Measurements from ENCODE around the gene ASCC3.

Gene ASCC3

DNA sequence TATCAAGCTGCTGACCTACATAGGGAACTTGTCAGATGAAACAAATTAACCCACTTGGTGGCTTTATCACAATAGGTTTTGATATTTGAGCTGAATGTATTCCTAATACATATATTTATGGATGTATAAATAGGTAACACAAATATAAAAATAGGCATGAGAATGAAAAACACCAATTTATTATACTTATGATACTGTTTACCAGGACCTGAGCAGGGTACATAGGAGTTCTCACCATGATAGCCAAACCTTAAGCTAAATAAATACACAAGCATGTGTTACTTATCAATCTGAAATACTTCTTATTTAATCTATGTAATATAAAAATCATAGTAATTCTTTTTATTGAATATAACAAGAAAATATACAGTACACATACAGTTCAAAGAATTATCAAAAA, 25.0 kb downstream of the ASCC3 start:
- TF ChIP-seq, protein P1, sequence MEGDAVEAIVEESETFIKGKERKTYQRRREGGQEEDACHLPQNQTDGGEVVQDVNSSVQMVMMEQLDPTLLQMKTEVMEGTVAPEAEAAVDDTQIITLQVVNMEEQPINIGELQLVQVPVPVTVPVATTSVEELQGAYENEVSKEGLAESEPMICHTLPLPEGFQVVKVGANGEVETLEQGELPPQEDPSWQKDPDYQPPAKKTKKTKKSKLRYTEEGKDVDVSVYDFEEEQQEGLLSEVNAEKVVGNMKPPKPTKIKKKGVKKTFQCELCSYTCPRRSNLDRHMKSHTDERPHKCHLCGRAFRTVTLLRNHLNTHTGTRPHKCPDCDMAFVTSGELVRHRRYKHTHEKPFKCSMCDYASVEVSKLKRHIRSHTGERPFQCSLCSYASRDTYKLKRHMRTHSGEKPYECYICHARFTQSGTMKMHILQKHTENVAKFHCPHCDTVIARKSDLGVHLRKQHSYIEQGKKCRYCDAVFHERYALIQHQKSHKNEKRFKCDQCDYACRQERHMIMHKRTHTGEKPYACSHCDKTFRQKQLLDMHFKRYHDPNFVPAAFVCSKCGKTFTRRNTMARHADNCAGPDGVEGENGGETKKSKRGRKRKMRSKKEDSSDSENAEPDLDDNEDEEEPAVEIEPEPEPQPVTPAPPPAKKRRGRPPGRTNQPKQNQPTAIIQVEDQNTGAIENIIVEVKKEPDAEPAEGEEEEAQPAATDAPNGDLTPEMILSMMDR (conservative IDR thresholded peaks at IDR 0.05), result no peak
- H3K27ac ChIP-seq, result no peak overlapping the region

DNA sequence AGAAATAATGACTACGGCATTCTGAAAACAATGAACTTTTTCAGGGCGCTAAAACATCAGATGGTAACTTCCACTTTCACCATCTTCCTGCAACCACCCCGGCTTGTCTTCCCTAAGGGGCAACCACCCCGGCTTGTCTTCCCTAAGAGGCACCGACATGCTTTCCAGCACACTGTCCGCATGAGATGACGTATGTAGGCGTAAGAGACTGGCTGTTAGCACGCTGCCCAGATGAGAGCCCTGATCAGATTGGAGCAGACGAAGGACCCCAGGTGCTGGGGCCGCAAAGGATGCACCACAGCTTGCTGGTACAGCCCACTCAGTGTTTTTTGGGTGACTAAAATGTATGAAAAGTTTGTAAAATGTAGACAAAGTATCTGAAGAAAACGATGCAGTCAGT, 29.3 kb downstream of the ASCC3 start:
- no peak overlapping the region for H3K27ac ChIP-seq
- TF ChIP-seq, protein P1 (conservative IDR thresholded peaks at IDR 0.05), result no peak

DNA sequence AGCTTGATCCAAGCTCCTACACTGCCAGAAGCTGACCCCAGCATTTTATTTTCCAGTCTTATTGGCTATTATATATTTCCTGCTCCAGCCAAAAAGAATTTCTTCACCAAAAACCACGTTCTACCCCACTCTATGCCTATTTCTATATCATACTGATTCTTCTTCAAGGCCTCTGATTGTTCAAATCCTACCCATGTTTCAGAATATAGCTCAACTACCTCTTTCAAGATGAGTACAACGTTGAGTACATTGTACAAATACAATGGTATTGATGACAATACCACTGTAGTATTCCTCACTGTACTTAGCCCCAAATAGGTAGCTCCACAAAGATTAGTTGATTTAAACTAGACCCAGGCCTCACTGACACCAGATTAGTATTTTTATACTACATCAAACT, 31.0 kb downstream of the ASCC3 start:
- no peak overlapping the region for H3K27ac ChIP-seq
- TF ChIP-seq, protein P1 (conservative IDR thresholded peaks at IDR 0.05), result no peak

DNA sequence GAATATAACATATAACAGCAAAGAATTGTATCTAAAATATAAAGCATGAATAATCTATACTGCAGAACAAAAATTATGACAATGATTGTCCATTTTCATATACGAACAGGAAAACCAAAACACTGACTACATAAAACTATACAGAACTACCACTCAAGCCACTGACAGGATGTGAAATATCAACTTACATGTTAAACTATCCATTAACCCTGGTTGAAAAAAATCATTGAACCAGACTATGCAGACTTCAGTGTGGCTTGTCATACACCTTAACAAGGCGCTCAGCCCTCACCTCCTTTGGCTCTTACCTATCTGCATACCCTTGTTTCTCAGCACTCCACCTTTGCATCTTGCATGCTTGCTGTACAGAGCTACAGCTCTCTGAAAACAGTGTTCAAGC, 34.9 kb downstream of the ASCC3 start:
- TF ChIP-seq, protein P1 (conservative IDR thresholded peaks at IDR 0.05), result no peak

DNA sequence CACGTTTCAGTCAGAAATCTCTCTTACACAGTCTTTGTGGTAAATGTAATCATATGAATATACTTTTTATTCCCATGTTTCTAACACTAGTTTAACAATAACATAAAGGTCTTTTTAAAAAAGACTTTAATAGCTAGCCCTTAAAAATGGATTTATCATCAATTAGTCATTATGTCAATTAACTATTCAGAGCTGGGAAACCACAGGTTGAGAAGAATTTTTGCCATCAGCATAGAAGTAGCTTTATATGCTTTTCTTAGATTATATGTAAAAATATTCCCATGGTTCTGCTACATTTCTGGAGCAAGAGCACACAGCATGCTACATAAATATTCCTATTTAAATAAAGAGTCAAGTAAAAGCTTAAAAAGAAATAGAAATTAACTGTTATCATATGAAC, 35.5 kb downstream of the ASCC3 start:
- TF ChIP-seq, protein P1 (conservative IDR thresholded peaks at IDR 0.05), result no peak
- H3K27ac ChIP-seq, result no peak overlapping the region

More for the DNA sequence above, 34.9 kb downstream of the ASCC3 start:
- H3K27ac ChIP-seq, result no peak overlapping the region

DNA sequence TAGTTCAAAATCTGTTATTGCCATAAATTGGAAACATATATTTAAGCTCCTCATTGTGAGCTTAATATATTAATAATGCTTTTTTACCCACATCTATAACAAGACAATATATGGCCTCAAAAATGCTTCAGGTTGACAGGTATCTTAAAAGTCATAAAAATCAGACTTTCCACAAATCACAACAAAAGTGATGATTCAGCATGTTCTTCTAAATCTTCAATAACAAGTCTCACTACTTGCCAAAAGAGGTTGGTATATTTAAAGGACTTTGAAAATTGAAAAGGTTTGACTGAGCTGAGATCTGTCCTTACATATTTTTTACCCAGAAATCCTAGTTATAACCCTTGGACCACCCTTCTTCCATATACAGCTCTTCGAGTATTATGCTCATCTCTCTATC, 41.7 kb downstream of the ASCC3 start:
- no peak overlapping the region for H3K27ac ChIP-seq

DNA sequence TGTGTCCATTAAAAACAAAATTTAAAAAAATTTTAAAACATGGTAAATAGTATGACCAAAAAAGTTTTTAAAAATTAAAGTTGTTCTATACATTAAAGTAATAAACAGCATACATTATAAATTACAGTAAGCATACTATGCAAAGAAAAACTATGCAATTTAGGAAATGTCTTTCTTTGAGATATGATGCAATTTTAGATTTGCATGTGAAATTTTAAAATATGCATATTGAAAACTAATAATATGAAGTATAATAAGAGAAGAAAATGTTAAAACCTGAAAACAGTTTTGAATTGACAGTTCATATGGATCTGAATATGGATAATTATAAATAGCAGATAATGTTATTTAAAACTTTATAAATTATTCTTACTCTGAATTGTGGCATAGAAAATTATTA, 43.1 kb downstream of the ASCC3 start:
- TF ChIP-seq, protein P1 (conservative IDR thresholded peaks at IDR 0.05), result no peak
- H3K27ac ChIP-seq, result no peak overlapping the region

More for the DNA sequence above, 41.7 kb downstream of the ASCC3 start:
- TF ChIP-seq, protein P1 (conservative IDR thresholded peaks at IDR 0.05), result no peak
